NCI-H2107 treated with DMSO at 0.1 percent for 48 hours (cell line): Measurements from ENCODE around the gene CNTN1.
"Not testable (repeated sequence)": the region's sequence is repeated elsewhere in the genome, so short reads cannot be mapped to it uniquely, and the experiment has no call there.

Source experiments
- DNase-seq: peaks from one replicate; lab custom pipeline; 2025; ENCODE audit not compliant: unreplicated experiment; lab: John Stamatoyannopoulos, UW

CNTN1 gene

DNA sequence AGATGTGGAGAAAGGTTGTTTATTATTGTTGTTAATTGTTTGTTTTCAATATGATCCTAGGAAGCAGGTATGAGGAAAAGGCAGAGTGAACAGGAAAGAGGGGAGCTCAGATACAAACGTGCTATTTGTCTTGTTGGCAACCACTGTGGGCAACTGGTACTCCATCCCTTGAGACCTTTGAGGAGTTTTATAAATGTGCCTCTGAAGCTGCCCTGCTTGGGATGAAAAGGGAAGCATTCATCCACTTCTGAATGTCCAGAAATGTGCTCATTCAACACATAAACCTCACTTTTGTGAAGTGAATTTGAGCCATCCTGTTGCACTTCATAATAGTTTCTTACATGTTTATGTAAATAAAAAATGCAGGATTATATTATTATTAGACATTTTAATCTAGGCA lies 331.6 kb downstream of the CNTN1 start:
- no peak for DNase-seq

- DNase-seq = no peak
These were observed 333.9 kb downstream of the CNTN1 start for GRCh38 chr12:41026151-41026550.

DNA sequence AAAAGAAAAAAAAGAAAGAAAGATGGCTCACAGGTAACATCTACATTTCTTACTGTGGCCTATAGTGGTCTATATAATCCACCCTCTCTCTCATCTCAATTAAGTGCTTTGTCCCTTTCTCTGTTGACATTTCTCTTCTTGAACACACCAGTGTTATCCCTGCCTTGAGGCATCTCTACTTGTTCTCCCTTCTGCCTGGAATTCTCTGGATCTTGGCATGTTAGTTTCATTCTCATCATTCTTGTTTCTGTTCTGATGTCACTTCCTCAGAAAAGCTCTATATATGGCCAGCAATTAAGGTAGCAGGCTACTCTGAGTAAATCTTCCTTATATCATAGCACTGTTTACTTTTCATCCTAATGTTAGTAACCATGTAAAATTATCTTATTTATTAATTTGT lies 340.1 kb downstream of the CNTN1 start:
- no peak for DNase-seq

GRCh38 chr12:41034686-41035085 lies 342.4 kb downstream of the CNTN1 start:
- DNase-seq = no peak

DNA sequence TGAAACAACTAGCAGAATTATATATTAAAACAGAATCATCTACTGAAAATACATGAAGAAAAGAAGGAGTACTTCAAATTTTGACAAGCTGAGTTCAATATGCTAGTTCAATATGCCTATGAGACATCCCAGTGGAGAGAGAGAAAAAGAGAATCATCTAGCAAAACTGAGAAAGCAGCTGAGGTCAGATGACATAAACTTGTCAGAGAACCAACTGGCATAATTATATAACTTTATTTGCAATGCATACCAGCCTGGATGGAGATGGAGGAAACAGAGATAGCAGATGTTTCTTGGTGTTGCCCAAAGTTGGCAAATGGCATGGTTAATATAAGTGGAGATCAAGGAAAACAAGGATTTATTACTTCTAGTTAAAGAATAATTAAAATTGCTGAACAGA lies 347.2 kb downstream of the CNTN1 start:
- no peak for DNase-seq

DNA sequence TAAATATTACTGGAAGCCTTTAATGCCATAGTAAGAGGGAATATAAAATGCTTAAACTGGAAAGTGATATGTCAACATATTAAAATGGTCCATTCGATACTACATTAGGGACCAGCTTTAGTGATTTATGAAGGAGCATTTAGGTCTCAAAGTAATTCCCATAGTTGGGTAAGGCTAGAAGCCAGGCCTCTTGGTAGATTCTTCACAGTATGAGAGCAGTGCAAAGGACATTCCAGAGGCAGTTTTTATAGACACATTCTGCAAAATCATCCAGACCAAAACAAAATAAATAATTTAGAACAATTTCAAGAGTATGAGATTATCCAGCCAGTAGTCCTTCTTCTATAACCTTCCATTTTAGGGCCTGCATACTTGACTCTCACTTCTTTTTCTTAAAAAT lies 353.3 kb downstream of the CNTN1 start:
- no peak for DNase-seq

- DNase-seq = no peak
These were observed 356.8 kb downstream of the CNTN1 start for GRCh38 chr12:41049033-41049432.

DNA sequence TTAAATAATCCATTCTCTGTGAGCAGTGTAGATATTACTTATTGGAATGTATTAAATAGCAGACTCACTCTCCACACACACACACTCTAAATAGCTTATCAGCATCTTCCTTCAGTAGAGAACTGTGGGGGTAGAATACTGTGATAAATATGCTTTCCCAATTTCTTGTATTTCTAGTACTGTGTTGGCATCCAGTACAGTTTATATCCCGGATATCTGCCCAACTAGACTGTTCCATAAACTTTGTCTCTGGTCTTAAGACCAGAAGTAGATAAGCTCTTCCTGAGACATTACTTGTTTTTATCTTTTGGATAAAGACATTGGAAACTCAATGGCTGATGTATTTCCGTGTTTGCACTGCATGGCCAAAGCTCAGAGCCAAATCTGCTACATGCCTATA lies 359.7 kb downstream of the CNTN1 start:
- no peak for DNase-seq

DNA sequence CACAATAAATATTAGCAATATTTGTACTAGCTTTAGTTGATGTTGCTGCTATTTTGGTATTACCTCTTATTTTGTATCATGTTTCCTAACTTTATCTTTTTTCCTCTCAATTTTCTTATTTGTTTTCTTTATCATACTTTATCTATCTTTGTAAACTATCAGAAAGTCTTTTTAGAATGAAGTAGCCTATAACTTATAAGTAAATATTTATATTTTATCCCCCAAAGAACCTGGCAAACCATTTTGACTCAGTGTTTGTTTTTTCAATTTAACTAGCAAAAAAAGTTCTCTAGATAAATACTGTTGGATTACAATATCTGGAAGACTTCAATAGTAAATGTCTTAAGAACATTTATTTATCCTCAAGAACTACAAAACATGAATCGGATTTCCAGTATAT lies 360.2 kb downstream of the CNTN1 start:
- DNase-seq = no peak

- DNase-seq = no peak
These were observed 360.8 kb downstream of the CNTN1 start for GRCh38 chr12:41053046-41053445.

DNA sequence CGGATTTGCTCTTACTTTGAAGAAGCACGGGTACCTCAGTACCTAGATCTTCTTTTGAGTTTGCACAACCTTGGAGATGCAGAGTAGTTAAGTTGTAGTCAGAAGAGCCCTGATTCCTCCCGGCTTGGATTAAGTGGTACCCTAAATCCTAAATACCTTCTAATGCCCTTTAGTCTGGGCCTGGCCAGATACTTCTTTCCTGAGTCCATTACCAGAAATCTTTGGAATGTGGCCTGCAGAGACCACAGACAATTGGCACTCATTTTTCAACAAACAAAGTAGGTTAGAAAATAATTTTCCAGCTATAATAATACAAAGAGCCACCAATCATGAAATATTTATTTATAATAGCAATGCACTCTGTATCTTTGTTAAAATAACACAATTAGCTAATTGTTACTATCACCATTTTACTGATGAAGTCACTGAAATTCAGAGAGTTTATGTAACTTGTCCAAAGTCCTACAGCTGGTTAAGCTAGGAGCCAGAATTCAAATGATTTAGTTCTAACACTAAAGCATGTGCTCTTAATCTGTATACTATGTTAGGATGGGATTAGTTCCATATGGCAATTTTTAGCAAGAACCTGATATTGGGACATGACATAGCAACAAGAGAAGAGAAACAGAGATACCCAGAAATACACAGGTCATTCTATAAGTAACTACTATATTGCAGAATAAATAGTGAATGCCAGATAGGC lies 363.8 kb downstream of the CNTN1 start:
- DNase-seq = no peak

GRCh38 chr12:41058266-41058665 lies 366.0 kb downstream of the CNTN1 start:
- no peak for DNase-seq

- DNase-seq = no peak
These were observed 369.0 kb downstream of the CNTN1 start for GRCh38 chr12:41061192-41061591.

DNA sequence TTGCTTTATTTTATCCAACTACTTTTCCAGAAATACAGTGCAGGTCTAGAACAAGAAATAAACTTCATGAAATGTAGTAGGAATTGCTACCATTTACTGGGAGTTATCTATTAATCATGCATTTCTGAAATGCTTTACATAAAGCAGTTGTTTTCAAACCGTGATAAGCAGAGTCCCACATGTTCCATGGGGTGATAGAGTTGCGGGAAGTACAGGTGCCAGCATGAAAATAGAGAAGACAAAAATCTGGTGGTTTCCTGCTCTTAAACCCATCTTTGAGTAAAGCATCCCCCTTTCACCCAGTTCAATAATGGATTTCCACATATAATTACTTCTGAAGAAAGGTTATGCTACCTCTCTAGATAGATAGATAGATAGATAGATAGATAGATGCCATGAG lies 372.2 kb downstream of the CNTN1 start:
- DNase-seq = no peak

DNA sequence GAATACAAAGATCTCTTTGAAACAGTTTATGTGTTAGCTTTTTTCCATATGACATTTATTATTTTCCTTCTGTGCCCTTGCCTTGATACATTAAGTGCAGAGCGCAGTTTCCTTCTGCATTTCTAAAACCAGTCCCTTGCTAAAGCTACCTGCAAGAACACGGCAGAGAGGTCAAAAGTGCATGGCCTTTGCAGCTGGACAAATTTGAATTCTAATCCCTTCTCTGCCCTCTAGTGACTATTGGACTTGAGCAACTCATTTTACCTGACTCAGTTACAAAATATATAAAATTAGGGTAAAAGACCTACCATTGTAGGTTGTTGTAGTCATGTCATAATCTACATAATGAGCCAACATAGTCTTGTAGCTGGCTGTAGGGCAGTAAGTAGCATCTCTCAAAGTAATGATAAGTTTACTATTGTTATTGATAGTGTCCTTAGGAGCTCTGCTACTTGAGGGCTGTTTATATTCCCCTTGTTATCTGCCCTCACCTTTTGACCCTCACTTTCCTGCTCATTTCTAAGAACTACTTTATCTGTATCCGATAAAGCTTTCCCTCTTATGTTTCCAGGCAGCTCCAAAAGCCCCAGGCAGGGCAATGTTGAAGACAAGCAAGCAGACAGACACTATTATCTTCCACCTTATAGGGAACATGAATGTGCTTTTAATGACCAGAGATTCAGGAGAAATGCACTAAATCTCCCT lies 375.9 kb downstream of the CNTN1 start:
- no peak for DNase-seq

DNA sequence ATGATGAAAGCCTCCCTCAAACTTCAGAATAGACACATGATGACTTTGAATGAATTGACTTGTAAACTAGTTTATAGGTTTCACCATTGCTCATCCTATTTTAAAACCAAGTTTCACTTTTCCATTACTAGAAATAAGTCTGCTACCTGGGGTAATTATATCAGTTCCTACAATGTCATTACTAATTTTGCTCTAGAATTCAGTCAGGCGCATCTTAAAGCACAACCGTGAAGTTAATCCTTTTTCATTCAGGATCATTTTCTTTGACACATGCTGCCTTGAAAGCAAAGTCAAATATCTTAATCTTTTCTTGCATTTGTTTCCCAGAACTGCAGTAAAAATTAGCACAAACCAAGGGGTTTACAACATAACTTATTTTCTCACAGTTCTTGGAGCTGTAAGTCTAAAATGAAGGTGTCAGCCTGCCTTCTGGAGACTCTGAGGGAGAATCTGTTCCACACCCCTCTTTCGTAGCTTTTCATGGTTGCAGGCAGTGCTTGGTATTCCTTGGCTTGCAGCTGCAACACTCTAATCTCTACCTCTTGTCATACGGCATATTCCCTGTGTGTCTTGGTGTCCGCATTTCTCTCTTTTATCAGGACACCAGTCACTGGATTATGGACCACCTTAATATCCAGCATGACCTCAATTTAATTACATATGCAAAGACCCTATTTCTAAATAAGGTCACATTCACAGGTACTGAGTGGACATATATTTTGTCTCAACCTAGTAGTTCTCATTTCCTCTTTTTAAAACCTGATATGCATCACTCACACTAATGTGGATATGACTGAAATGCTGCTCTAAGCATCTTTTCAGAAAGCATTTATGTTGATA lies 381.6 kb downstream of the CNTN1 start:
- no peak for DNase-seq

GRCh38 chr12:41074473-41074769 lies 382.2 kb downstream of the CNTN1 start:
- no peak for DNase-seq

DNA sequence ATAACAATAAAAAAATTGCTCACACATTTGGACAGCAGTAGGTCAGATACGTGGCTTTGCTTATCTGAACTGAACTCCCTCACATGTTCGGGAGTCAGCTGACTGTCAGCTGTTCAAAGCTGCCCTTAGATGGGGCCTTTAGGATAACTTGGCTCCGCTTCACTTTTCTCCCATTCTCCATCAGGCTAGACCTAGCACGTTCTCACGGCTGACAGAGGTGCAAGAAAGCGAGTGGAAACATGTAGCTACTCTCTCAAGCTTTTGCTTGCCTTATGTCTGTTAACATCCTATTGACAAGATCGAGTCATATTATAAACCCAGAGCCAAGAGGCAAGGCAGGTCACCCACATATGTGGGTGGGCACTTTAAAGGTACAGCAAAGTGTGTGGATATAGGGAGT lies 383.9 kb downstream of the CNTN1 start:
- no peak for DNase-seq

GRCh38 chr12:41081241-41081640 lies 389.0 kb downstream of the CNTN1 start:
- DNase-seq = not testable (repeated sequence)

GRCh38 chr12:41089438-41089837 lies 397.2 kb downstream of the CNTN1 start:
- no peak for DNase-seq

DNA sequence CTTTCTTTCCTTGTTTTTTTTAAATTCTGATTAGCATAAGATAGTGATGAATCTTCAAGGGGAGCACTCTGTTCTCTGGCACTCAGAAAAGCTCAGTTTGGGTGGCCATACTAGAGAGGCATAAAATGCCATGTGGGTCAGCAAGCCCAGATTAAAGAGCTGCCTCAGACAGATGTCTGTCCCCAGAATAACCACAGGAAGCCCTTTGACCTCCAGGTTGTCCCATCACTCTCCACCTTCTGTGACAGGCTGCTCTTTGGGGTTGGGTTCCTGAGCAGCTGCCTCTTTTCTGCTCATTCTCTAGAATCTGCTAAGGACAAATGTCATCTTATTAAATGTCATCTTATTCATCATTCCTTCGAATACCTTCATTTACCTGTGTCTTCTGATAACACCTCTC lies 399.9 kb downstream of the CNTN1 start:
- no peak for DNase-seq

- DNase-seq = no peak
These were observed 404.6 kb downstream of the CNTN1 start for GRCh38 chr12:41096797-41097196.
